GM19455 (cell line): ENCODE data around the gene ZNF71.
"Not testable (repeated sequence)": the region's sequence is repeated elsewhere in the genome, so short reads cannot be mapped to it uniquely, and the experiment has no call there.

Source experiments
- ATAC-seq: cut with Tn5 transposase; IDR thresholded peaks from one replicate; pipeline ENCODE4 v1.9.1; 2021; ENCODE audit not compliant: unreplicated experiment

Gene ZNF71

DNA sequence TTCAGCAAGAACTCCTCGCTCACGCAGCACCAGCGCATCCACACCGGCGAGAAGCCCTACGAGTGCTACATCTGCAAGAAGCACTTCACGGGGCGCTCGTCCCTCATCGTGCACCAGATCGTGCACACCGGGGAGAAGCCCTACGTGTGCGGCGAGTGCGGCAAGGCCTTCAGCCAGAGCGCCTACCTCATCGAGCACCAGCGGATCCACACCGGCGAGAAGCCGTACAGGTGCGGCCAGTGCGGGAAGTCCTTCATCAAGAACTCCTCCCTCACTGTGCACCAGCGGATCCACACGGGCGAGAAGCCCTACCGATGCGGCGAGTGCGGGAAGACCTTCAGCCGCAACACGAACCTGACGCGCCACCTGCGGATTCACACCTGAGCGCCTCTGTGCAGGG lies 27.3 kb downstream of the ZNF71 start:
- ATAC-seq, result no peak

- no peak for ATAC-seq
These were observed 27.9 kb downstream of the ZNF71 start for GRCh38 chr19:56623006-56623405.

- ATAC-seq, result no peak
These were observed 30.6 kb downstream of the ZNF71 start for GRCh38 chr19:56625708-56626107.

DNA sequence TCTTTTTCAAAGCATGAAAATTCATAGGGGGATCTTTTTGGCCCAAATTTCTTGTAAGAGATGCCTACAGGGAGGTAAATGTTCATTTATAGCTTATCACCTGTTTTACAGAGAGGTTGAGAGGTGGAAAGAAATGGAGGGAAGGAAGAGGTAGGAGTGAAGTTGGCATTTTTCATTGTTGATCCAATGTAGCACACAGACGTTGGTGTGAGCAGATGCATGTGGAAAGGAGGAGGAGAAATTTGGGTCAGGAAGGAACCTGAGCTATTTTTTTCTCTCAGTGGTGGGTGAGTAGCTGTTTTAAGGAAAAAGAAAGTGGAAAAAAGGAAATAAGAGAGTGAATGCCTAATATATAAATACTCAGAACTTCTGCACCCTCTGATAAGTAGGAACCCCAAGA lies 37.9 kb downstream of the ZNF71 start:
- ATAC-seq, result no peak

DNA sequence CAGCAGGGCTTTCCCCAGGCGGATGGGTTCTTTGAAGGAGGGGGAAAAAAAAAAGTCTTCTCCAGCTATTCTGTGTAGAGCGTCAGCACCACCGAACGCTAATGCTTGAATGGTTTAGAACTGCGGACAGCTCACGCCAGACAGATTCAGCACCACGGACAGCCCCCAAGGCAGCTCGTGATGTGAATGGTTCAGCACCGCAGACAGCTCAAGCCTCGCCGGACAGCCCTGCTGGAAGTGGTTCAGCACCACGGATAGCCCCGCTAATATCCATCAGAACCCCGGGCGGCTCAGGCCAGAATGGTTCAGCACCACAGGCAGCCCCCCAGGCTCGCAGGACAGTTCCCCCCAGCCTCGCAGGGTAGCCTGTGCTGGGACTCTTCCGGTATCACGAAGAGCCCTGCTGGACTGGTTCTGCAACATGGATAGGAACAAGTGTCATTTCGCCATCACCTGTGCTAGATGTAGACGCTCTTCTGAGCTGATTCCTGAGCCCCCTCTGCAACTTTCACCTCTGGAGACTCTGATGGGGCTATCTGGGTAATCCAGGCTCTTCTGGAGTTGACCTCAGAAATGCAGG lies 43.0 kb downstream of the ZNF71 start:
- no peak for ATAC-seq

GRCh38 chr19:56639217-56639616 lies 44.1 kb downstream of the ZNF71 start:
- ATAC-seq, result no peak

DNA sequence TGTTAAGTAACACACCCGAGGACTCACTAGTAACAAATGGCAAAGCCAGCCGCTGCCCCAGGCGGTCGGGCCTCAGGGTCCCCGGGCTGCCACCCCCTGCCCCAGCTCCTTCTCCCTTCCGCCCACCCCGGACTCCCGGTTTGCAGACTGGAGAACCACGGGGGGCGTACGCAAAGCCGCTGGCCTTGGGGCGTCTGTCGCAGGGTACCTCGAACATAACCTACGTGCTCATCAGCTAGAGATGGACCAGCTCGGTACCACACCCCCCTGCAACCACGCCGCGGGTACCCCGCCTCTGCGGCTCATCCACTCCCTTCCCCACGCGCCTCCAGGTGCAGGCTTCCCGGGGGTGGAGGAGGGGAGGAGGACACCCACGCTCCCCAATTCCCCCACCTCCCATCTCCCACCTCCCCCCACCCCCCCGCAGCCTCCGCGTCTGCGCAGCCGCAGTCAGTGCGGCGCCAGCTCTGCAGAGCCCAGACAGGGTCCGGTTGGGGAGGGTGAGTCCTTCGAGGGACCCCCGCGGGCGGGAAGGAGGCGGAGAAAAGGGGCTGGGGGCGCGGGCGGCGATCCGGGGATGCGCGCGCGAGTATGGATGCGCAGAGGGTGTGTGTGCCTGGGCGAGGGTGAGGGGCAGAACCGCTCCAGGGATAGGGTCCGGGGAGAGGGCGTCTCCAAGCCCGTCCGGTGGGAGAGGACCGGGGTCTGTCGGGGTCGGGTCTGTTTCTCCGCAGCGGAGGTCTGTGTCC lies 47.8 kb downstream of the ZNF71 start, which contains the start of gene SMIM17:
SMIM17 (plus strand) TSS at position 449 of the 749 bp plus-strand sequence. CDS start 2,509 bp downstream, outside the sequence.
- no peak for ATAC-seq

DNA sequence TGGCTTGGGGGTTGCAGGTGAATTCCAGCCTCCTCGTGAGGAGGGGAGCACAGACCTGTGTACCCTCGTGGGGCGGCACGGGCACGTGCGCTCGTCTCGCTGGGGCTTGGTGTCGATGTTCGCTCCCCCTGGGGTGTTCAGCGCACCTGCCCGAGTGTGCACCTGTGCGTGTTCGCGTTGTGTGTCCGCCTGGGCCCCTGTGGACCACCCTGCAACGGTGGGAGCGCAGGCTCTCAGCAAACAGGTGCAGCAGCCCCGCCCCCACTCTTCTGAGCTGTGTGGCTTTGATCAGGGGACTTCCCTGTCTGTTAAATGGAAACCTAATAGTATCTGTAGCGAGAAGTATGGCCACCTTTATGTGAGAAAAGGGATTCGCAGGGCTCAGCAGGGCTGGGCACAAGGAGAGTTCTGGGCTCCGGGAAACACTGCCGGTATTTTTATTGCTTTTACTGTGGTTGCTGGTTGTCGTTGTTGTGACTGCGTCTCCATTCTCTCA lies 48.4 kb downstream of the ZNF71 start:
- ATAC-seq, result no peak

- no peak for ATAC-seq
These were observed 59.0 kb downstream of the ZNF71 start for GRCh38 chr19:56654151-56654550.

DNA sequence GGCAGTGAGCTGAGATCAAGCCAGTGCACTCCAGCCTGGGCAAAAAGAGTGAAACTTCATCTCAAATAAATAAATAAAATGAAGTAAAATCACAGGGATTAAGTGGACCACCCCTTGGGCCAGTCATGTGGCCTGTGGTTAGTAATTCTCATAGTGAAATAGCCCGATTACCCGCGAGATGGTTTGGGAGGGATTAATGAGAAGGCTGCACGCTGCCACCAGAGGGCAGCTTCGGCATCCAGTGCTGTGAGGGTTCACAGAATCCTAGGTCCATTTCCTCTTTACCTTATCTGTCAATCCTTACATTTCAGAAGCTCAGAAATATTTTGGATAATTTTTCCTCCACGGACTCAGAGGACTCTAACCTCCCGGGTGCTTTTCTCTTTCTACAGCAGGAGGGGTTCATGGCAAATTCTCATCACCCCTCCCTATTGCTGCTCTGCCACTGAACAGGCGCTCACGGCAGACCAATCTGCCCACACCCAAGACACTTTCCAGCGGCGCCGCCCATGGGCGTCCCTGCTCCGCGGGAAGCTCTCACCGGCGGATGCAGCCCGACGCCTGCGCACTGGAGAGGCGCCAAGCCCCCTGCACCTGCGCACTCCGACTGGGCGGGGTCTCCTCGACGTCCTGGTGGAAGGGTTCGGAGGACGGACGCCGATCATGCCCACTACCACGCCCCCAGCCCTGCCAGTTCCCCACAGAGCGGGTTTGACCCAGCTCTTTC lies 65.4 kb downstream of the ZNF71 start:
- ATAC-seq, result no peak

DNA sequence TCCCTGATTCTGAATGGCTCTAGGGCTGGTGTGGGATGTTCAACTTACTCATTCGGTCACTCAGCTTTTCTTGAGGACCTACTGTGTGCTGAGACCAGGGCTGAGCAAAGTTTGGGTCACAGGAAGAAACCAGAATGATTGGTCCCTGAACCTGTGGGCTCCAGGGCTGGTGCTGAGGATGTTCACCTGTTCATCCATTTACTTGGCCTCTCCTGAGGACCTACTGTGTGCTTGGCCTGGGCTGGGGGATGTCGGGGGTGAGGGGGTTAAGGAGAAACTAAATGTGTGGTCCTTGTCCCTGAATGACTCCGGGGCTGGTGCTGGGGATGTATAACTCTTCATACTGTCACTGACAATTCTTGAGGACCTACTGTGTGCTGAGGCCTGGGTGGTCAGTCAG lies 66.1 kb downstream of the ZNF71 start:
- ATAC-seq, result no peak

DNA sequence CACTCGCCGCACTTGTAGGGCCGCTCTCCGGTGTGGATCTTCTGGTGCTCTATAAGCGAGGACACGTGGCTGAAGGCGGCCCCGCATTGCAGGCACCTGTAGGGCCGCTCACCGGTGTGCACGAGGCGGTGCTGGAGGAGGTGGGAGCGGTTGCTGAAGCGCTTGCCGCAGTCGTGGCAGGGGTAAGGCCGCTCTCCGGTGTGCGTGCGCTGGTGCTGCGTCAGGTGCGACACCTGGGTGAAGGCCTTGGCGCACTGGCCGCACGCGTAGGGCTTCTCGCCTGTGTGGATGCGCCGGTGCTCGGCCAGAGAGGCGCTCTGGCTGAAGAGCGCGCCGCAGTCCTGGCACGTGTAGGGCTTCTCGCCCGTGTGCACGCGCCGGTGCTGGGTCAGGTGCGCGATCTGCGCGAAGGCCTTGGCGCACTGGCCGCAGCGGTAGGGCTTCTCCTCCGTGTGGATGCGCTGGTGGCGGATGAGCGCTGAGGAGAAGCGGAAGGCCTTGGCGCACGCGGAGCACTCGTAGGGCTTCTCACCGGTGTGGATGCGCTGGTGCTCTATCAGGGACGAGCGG lies 68.9 kb downstream of the ZNF71 start:
- no peak for ATAC-seq

- no peak for ATAC-seq
These were observed 69.4 kb downstream of the ZNF71 start for GRCh38 chr19:56664511-56664910.

- no peak for ATAC-seq
These were observed 72.3 kb downstream of the ZNF71 start for GRCh38 chr19:56667311-56667870.

GRCh38 chr19:56668676-56669075 lies 73.6 kb downstream of the ZNF71 start:
- ATAC-seq, result no peak

DNA sequence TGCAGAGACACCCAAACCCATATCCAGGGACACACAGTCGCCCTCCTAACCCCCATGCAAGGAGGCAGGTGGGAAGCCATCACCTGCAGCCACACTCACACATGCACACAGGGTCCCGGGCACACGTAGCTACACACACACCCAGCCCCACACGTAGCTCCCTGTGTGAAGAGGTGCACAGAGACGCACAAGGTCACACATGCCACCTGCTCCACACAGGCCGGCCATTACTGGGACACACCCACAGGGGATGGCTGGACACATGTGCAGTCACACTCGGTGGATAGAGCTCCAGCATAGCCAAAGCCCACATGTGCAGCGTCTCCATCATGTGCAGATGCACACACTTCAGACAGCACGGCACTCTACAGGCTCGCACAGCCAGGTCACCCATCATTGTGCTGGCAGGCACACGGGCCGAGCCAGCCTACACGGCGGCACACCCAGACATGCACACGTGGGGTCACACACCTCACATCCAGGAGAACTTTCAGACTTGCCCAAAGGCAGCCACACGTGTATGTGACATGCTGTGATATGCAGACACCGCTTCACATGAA lies 75.4 kb downstream of the ZNF71 start:
- no peak for ATAC-seq

- no peak for ATAC-seq
These were observed 76.0 kb downstream of the ZNF71 start for GRCh38 chr19:56670961-56671612.

- ATAC-seq, result no peak
These were observed 76.5 kb downstream of the ZNF71 start, which contains the start of gene ZNF835 for GRCh38 chr19:56671613-56671994. Gene ZNF835, minus strand, starts transcription at chr19:56671757. Its CDS starts 6,559 bp downstream, at chr19:56665198.

DNA sequence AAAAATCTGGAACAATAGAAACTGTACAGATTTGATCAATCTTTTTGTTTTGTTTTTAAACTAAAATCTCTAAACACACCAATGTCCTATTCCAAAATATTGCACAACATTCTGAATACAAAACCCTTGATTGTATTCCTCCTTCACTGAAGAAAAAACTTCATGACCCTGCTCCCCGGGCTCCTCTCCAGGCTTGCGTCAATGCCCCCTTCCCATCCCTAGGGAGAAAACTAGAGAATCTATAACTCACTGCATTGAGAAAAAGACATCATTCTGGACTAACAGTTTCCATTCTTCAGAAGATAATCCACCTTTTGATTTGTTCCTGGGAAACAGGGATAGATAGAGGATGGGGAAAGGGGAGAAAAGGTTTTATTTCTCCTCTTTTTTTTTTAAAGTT lies 77.5 kb downstream of the ZNF71 start:
- ATAC-seq, result not testable (repeated sequence)
